CD14-positive monocyte (primary cell): Measurements from ENCODE around the gene TKFC. TPM values are rescaled to one million over a fixed set of nuclear protein-coding genes. Genes with fewer than 3 reads are reported as not detected.
"Not testable (repeated sequence)": the region's sequence is repeated elsewhere in the genome, so short reads cannot be mapped to it uniquely, and the experiment has no call there.

Source experiments
- DNase-seq, 3 donors: peaks; one replicate each; pipeline ENCODE4 v3.0.0-alpha.2; 2011 to 2022
- H2AFZ ChIP-seq: 2 replicates; pipeline ENCODE4 v1.6.0; 2012; ENCODE audit warnings: mild to moderate bottlenecking, low read depth, low read length, inconsistent platforms; ENCODE audit not compliant: insufficient read depth, poor library complexity, severe bottlenecking
- H3K27ac ChIP-seq, 2 donors: 1 replicate in 1 of 2; 2 replicates in 1 of 2; pipeline ENCODE4 v1.5.1; 2012 to 2013; ENCODE audit warnings: low read length in 2 of 2, control low read depth in 1 of 2, inconsistent platforms in 1 of 2, low read depth in 1 of 2, mild to moderate bottlenecking in 1 of 2
- H3K27me3 ChIP-seq, 2 donors: one replicate each; pipeline versions ENCODE4 v1.6.0 to v1.6.1; 2011 to 2013; ENCODE audit warnings: low read length in 2 of 2; ENCODE audit not compliant: control insufficient read depth in 2 of 2, insufficient read depth in 2 of 2
- H3K36me3 ChIP-seq, 2 donors: replicated peaks in 1 of 2; 1 replicate in 1 of 2; 2 replicates in 1 of 2; pipeline versions ENCODE4 v1.5.1 to v1.6.1; 2012 to 2013; ENCODE audit warnings: low read length in 2 of 2, control low read depth in 1 of 2, inconsistent platforms in 1 of 2, mild to moderate bottlenecking in 1 of 2; ENCODE audit not compliant: insufficient read depth in 2 of 2, control insufficient read depth in 1 of 2
- H3K4me1 ChIP-seq, 2 donors: 1 replicate in 1 of 2; 2 replicates in 1 of 2; pipeline versions ENCODE4 v1.5.1 to v1.6.1; 2012 to 2013; ENCODE audit warnings: low read length in 2 of 2, control low read depth in 1 of 2, inconsistent platforms in 1 of 2, mild to moderate bottlenecking in 1 of 2, moderate library complexity in 1 of 2; ENCODE audit not compliant: insufficient read depth in 2 of 2, control insufficient read depth in 1 of 2
- H3K4me2 ChIP-seq: replicated peaks from 2 replicates; pipeline ENCODE3; 2012; ENCODE audit warnings: low read length, moderate library complexity, mild to moderate bottlenecking; ENCODE audit not compliant: poor library complexity, severe bottlenecking; ENCODE audit errors: extremely low read depth
- H3K4me3 ChIP-seq, 3 experiments: fragments of 200-600 bp in 1 of 3; sonication (generic) in 1 of 3; replicated peaks in 1 of 3; 1 replicate in 2 of 3; 2 replicates in 1 of 3; pipeline ENCODE4 v1.5.1; 2011 to 2013; ENCODE audit warnings: low read length in 3 of 3, mild to moderate bottlenecking in 3 of 3, control low read depth in 2 of 3, low read depth in 2 of 3, inconsistent platforms in 1 of 3, moderate library complexity in 1 of 3
- H3K79me2 ChIP-seq: 2 replicates; pipeline ENCODE4 v1.6.0; 2012; ENCODE audit warnings: mild to moderate bottlenecking, control low read depth, inconsistent platforms, low read length, moderate library complexity; ENCODE audit not compliant: insufficient read depth
- H3K9ac ChIP-seq: 2 replicates; pipeline ENCODE4 v1.6.0; 2017; ENCODE audit warnings: low read length, mild to moderate bottlenecking; ENCODE audit not compliant: insufficient read depth, poor library complexity, severe bottlenecking
- H3K9me3 ChIP-seq, 2 donors: replicated peaks in 1 of 2; 1 replicate in 1 of 2; 2 replicates in 1 of 2; pipeline versions ENCODE4 v1.5.1 to v1.6.1; 2012 to 2013; ENCODE audit warnings: low read length in 2 of 2, control low read depth in 1 of 2; ENCODE audit not compliant: control insufficient read depth in 1 of 2, insufficient read depth in 1 of 2
- H4K20me1 ChIP-seq: 2 replicates; pipeline ENCODE4 v1.6.0; 2012; ENCODE audit warnings: mild to moderate bottlenecking, low read length, control low read depth, moderate library complexity; ENCODE audit not compliant: insufficient read depth
- H3K27ac Mint-ChIP-seq, 7 donors: one replicate each; pipeline ENCODE4 v1.8.0; 2020; ENCODE audit warnings: mild to moderate bottlenecking in 7 of 7, mixed read lengths in 7 of 7, moderate library complexity in 6 of 7, inconsistent platforms in 2 of 7
- H3K27me3 Mint-ChIP-seq, 3 donors: one replicate each; pipeline ENCODE4 v1.8.0; 2021 to 2022; ENCODE audit warnings: low read depth in 3 of 3, mild to moderate bottlenecking in 3 of 3, mixed read lengths in 3 of 3, moderate library complexity in 3 of 3, inconsistent platforms in 1 of 3
- H3K36me3 Mint-ChIP-seq, 2 donors: one replicate each; pipeline ENCODE4 v1.8.0; 2020; ENCODE audit warnings: mixed read lengths in 2 of 2, inconsistent platforms in 1 of 2, mild to moderate bottlenecking in 1 of 2
- H3K4me1 Mint-ChIP-seq: one replicate; pipeline ENCODE4 v1.8.0; 2020; ENCODE audit warnings: mild to moderate bottlenecking, mixed read lengths
- H3K4me3 Mint-ChIP-seq, 2 donors: one replicate each; pipeline ENCODE4 v1.8.0; 2020; ENCODE audit warnings: mild to moderate bottlenecking in 2 of 2, mixed read lengths in 2 of 2, moderate library complexity in 1 of 2
- H3K9me3 Mint-ChIP-seq, 7 donors: one replicate each; pipeline ENCODE4 v1.8.0; 2020 to 2022; ENCODE audit warnings: mixed read lengths in 7 of 7, mild to moderate bottlenecking in 6 of 7, moderate library complexity in 6 of 7, inconsistent platforms in 2 of 7
- CTCF ChIP-seq: fragments of 200-600 bp; IDR thresholded peaks from one replicate; pipeline ENCODE4 v1.8.0; 2022; ENCODE audit warnings: antibody characterized with exemption, mild to moderate bottlenecking
- WGBS: methylation state at CpG from one replicate; pipeline ENCODE4 v1.1.5; 2013; ENCODE audit warnings: missing lambda C conversion rate; ENCODE audit not compliant: insufficient coverage; 5-methylcytosine and 5-hydroxymethylcytosine counted together
- intact Hi-C, 2 donors: fragments of 100-400 bp; cut with micrococcal nuclease; formaldehyde crosslinking; loops; one replicate each; pipeline versions ENCODE4 v1.15.0 to v1.15.1; 2023
- polyA plus RNA-seq, 3 donors: library from polyadenylated mRNA; depleted of rRNA in 1 of 3; unstranded in 2 of 3; stranded (reverse) in 1 of 3; fragments of 300-500 nt in 2 of 3; fragments of >200 nt in 1 of 3; fragmentation: Illumina TruSeq in 2 of 3; gene quantifications; 1 replicate in 2 of 3; 2 replicates in 1 of 3; pipeline ENCODE4 v1.2.3, GENCODE V29; 2012 to 2021

TKFC gene
- polyA plus RNA-seq, 3 donors: 29.5 to 40.8 (median 29.6) TPM

GRCh38 chr11:61378713-61379313 lies 45.8 kb downstream of the TKFC start:
- peaks cover 3 to 23% of the 10 kb centered on the region in 2 donors for H3K36me3 ChIP-seq
- no peaks in the 10 kb centered on the region for H3K79me2 ChIP-seq
- H3K4me1 ChIP-seq: peaks cover 38 to 40% of the 10 kb centered on the region in 2 donors
- H3K4me3 Mint-ChIP-seq: peak overlapping the region in 1 of 2 donors; percentile 21
- intact Hi-C loops: no loop called here
- no peak overlapping the region for H2AFZ ChIP-seq
- H3K9me3 ChIP-seq: no peaks in the 10 kb centered on the region
- no peak for TF ChIP-seq CTCF
- peak overlapping the region in 1 of 3 experiments; percentile 18 for H3K4me3 ChIP-seq
- peak overlapping the region; percentile 80 to 96 (median 89) for H3K27ac Mint-ChIP-seq
- peaks cover 36% of the 10 kb centered on the region for H3K4me1 Mint-ChIP-seq
- H3K36me3 Mint-ChIP-seq: peaks cover 17 to 23% of the 10 kb centered on the region in 2 donors
- H3K27me3 Mint-ChIP-seq: peaks cover 0 to 5% (median 0%) of the 10 kb centered on the region in 3 donors
- peak overlapping the region; percentile 51 for H3K9ac ChIP-seq
- peak; percentile 79 to 95 (median 90) for DNase-seq
- H3K9me3 Mint-ChIP-seq: peaks cover 0 to 4% (median 0%) of the 10 kb centered on the region in 7 donors
- H3K27me3 ChIP-seq: no peaks in the 10 kb centered on the region
- H3K27ac ChIP-seq: peak overlapping the region; percentile 62 to 78
- peak overlapping the region; percentile 30 for H3K4me2 ChIP-seq
- WGBS: 90% methylated on average over 2 of the region's 5 CpGs
- H4K20me1 ChIP-seq: no peaks in the 10 kb centered on the region

GRCh38 chr11:61380884-61381283 lies 47.9 kb downstream of the TKFC start:
- H3K4me2 ChIP-seq: no peak overlapping the region
- peaks cover 46% of the 10 kb centered on the region for H3K4me1 Mint-ChIP-seq
- no peaks in the 10 kb centered on the region for H4K20me1 ChIP-seq
- 100% methylated on average over 1 of the region's 9 CpGs for WGBS
- no peak for DNase-seq
- no peak overlapping the region for H2AFZ ChIP-seq
- H3K4me1 ChIP-seq: peaks cover 47 to 50% of the 10 kb centered on the region in 2 donors
- H3K27ac ChIP-seq: no peak overlapping the region
- H3K4me3 Mint-ChIP-seq: no peak overlapping the region
- H3K27me3 Mint-ChIP-seq: peaks cover 0 to 5% (median 0%) of the 10 kb centered on the region in 3 donors
- no peak overlapping the region for H3K9ac ChIP-seq
- no peak for TF ChIP-seq CTCF
- H3K4me3 ChIP-seq: no peak overlapping the region
- H3K27me3 ChIP-seq: no peaks in the 10 kb centered on the region
- peaks cover 0 to 3% of the 10 kb centered on the region in 2 donors for H3K36me3 ChIP-seq
- intact Hi-C loops: no loop called here
- H3K9me3 ChIP-seq: no peaks in the 10 kb centered on the region
- peaks cover 0 to 4% (median 0%) of the 10 kb centered on the region in 7 donors for H3K9me3 Mint-ChIP-seq
- H3K27ac Mint-ChIP-seq: peak overlapping the region in 1 of 7 donors; percentile 57
- no peaks in the 10 kb centered on the region for H3K79me2 ChIP-seq
- peaks cover 9 to 14% of the 10 kb centered on the region in 2 donors for H3K36me3 Mint-ChIP-seq

- H3K27me3 ChIP-seq, H3K36me3 Mint-ChIP-seq, H3K4me3 ChIP-seq, DNase-seq, H3K36me3 ChIP-seq, H3K27ac ChIP-seq, H2AFZ ChIP-seq, H3K27me3 Mint-ChIP-seq, H3K4me3 Mint-ChIP-seq, H3K4me2 ChIP-seq, H3K9me3 Mint-ChIP-seq, H3K27ac Mint-ChIP-seq, H3K79me2 ChIP-seq, H3K9ac ChIP-seq, H4K20me1 ChIP-seq, H3K9me3 ChIP-seq: not testable (repeated sequence)
- H3K4me1 ChIP-seq: peaks cover 34 to 38% of the 10 kb centered on the region in 2 donors
- intact Hi-C loops: loop anchor here in 1 of 2 donors (2.0 kb wide), 1 partner anchor 47 kb away; no protein-coding TSS in a partner anchor
- WGBS: 97% methylated on average over 4 of the region's 5 CpGs
- peaks cover 34% of the 10 kb centered on the region for H3K4me1 Mint-ChIP-seq
These were observed 50.8 kb downstream of the TKFC start for GRCh38 chr11:61383859-61384258.
